HL-60/S4 (cell line): Measurements from ENCODE around the gene CTRB1.

ENCODE experiments used
- in situ Hi-C: fragments of 300-500 bp; cut with MboI; formaldehyde crosslinking; loops from 2 replicates; pipeline ENCODE4 v1.14.3; 2022; ENCODE audit warnings: low sequenced_read_pairs

Gene CTRB1

GRCh38 chr16:75218256-75219076, at the start of gene CTRB1:
CTRB1 (plus strand) TSS chr16:75218988; CDS start chr16:75219008, 20 bp downstream.
- in situ Hi-C loops = loop anchor here (25.0 kb wide), 1 partner anchor 544 kb away; no protein-coding TSS in a partner anchor

GRCh38 chr16:75169899-75170405, 48.8 kb upstream of the CTRB1 start:
- in situ Hi-C loops = no loop called here

- in situ Hi-C loops = no loop called here
Measured at GRCh38 chr16:75172578-75172977, 46.2 kb upstream of the CTRB1 start.

GRCh38 chr16:75175074-75175473, 43.7 kb upstream of the CTRB1 start:
- in situ Hi-C loops = no loop called here

GRCh38 chr16:75176926-75177325, 41.9 kb upstream of the CTRB1 start:
- in situ Hi-C loops = no loop called here

- in situ Hi-C loops = no loop called here
Measured at GRCh38 chr16:75179208-75179607, 39.6 kb upstream of the CTRB1 start.

- in situ Hi-C loops = no loop called here
Measured at GRCh38 chr16:75181630-75182029, 37.2 kb upstream of the CTRB1 start.

GRCh38 chr16:75188832-75189477, 29.8 kb upstream of the CTRB1 start:
- in situ Hi-C loops = no loop called here

- in situ Hi-C loops = no loop called here
Measured at GRCh38 chr16:75189638-75190245, 29.0 kb upstream of the CTRB1 start.

- in situ Hi-C loops = no loop called here
Measured at GRCh38 chr16:75192606-75193264, 26.1 kb upstream of the CTRB1 start.

- in situ Hi-C loops = no loop called here
Measured at GRCh38 chr16:75193265-75193650, 25.5 kb upstream of the CTRB1 start.

GRCh38 chr16:75193730-75194444, 24.9 kb upstream of the CTRB1 start:
- in situ Hi-C loops = no loop called here

- in situ Hi-C loops = no loop called here
Measured at GRCh38 chr16:75195811-75196790, 22.7 kb upstream of the CTRB1 start.

- in situ Hi-C loops = no loop called here
Measured at GRCh38 chr16:75196836-75197235, 22.0 kb upstream of the CTRB1 start.

- in situ Hi-C loops = no loop called here
Measured at GRCh38 chr16:75197522-75198134, 21.2 kb upstream of the CTRB1 start.

GRCh38 chr16:75198135-75198600, 20.6 kb upstream of the CTRB1 start:
- in situ Hi-C loops = no loop called here

- in situ Hi-C loops = loop anchor here (25.0 kb wide), 1 partner anchor 560 kb away; no protein-coding TSS in a partner anchor
Measured at GRCh38 chr16:75202069-75202590, 16.7 kb upstream of the CTRB1 start.

GRCh38 chr16:75203096-75203495, 15.7 kb upstream of the CTRB1 start:
- in situ Hi-C loops = loop anchor here (25.0 kb wide), 1 partner anchor 559 kb away; no protein-coding TSS in a partner anchor
